C4-2B (cell line): Measurements from ENCODE around the gene EMID1.

Source experiments
- ZFX ChIP-seq: fragments of 450-650 bp; IDR thresholded peaks from 2 replicates; pipeline ENCODE4 v1.6.1; 2017
- TF ChIP-seq, protein P1 (sequence below): fragments of 450-650 bp; conservative IDR thresholded peaks from 2 replicates; pipeline ENCODE4 v1.5.1; 2017; ENCODE audit warnings: mild to moderate bottlenecking

GRCh38 chr22:29272624-29273023 is 66.9 kb downstream of the EMID1 start:
- TF ChIP-seq, protein P1, sequence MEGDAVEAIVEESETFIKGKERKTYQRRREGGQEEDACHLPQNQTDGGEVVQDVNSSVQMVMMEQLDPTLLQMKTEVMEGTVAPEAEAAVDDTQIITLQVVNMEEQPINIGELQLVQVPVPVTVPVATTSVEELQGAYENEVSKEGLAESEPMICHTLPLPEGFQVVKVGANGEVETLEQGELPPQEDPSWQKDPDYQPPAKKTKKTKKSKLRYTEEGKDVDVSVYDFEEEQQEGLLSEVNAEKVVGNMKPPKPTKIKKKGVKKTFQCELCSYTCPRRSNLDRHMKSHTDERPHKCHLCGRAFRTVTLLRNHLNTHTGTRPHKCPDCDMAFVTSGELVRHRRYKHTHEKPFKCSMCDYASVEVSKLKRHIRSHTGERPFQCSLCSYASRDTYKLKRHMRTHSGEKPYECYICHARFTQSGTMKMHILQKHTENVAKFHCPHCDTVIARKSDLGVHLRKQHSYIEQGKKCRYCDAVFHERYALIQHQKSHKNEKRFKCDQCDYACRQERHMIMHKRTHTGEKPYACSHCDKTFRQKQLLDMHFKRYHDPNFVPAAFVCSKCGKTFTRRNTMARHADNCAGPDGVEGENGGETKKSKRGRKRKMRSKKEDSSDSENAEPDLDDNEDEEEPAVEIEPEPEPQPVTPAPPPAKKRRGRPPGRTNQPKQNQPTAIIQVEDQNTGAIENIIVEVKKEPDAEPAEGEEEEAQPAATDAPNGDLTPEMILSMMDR = no peak
- TF ChIP-seq ZFX = no peak
